Activated T-cell treated with anti-CD3 and anti-CD28 coated beads, Interleukin-2, amount 50 U/mL, for 48 hours (primary cell): ENCODE measurements around the gene SAPCD2.
"Not testable (repeated sequence)": the region's sequence is repeated elsewhere in the genome, so short reads cannot be mapped to it uniquely, and the experiment has no call there.

Experiments used
- DNase-seq, 2 experiments: peaks; one replicate each; pipeline ENCODE4 v3.0.0-alpha.2; 2020

SAPCD2 gene, protein sequence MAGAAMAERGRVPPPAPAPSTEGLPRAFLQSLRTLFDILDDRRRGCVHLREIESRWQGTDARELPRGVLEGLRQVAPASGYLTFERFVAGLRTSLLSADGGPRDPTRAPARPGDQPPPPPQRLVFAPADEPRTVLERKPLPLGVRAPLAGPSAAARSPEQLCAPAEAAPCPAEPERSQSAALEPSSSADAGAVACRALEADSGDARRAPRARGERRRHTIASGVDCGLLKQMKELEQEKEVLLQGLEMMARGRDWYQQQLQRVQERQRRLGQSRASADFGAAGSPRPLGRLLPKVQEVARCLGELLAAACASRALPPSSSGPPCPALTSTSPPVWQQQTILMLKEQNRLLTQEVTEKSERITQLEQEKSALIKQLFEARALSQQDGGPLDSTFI

DNA sequence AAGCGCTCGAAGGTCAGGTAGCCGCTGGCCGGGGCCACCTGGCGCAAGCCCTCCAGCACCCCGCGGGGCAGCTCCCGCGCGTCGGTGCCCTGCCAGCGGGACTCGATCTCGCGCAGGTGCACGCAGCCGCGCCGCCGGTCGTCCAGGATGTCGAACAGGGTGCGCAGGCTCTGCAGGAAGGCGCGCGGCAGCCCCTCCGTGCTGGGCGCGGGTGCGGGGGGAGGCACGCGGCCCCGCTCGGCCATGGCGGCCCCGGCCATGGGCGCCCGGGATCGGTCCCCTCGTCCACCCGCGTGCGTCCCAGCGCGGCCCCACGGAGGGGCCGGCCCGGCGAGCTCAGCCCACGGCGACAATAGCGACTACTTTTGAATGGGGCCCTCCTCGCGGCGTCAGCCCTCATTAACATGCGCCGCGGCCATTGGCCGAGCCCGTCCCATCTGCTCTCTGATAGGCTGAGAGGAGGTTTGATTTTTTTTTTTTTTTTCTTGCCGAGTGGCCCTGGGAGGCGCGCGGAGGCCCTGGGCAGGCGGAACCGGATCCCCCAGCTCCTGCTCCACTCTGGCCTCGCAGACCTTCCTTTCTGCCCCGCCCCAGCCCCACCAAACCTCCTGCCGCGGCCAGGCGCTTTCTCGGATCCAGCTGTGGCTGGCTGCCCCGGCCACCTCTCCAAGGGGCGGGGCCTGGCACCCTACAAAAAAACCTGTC, at the start of gene SAPCD2:
TSS of gene SAPCD2 (minus strand) at position 357 of the 705 bp plus-strand sequence. CDS start at position 260, 97 bp downstream.
- DNase-seq, result peak; percentile 86 to 88

DNA sequence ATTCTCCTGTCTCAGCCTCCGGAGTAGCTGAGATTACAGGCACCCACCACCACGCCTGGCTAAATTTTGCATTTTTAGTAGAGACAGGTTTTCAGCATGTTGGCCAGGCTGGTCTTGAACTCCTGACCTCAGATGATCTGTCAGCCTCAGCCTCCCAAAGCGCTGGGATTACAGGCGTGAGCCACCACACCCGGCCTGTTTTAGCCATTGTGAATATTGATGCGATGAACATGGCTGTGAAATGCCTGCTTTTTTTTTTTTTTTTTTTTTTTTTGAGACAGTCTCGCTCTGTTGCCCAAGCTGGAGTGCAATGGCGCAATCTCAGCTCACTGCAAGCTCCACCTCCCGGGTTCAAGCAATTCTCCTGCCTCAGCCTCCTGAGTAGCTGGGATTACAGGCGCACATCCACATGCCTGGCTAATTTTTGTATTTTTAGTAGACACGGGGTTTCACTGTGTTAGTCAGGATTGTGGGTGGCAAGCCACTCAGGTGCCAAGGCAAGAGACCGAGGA, 47.8 kb upstream of the SAPCD2 start:
- not testable (repeated sequence) for DNase-seq

DNA sequence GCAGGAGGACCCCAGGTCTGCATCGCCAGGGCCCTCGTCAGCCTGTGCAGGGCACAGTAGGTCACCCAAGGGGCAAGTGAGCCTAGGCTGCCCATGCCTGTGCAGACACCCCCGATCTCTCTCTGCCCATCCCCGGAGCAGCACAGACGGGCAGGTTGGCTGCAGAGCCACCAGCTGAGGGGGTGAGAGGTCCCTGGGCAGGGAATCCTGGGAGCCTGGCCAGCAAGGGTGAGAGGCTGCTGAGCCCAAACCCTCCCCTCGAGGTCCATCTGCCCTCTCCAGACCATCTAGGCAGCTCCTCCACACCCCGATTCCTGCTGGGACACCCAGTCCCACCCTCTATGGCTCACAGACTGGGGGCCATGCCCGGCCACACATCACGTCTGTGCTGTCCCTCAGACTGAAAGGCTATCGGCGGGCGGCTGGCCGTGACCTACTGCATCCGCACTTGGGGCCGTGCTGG, 46.9 kb upstream of the SAPCD2 start:
- DNase-seq, result no peak

DNA sequence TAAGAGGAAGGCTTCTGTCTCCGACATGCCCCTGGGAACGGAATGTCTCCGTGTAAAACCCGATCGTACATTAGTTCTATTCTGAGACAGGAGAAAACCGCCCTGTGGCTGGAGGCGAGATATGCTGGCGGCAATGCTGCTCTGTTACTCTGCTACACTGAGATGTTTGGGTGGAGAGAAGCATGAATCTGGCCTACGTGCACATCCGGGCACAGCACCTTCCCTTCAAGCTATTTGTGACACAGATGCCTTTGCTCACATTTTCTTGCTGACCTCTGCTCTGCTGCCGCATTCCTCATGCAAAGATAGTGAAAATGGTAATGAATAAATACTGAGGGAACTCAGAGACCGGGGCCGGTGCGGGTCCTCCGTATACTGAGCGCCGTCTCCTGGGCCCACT, 46.4 kb upstream of the SAPCD2 start:
- no peak for DNase-seq

DNA sequence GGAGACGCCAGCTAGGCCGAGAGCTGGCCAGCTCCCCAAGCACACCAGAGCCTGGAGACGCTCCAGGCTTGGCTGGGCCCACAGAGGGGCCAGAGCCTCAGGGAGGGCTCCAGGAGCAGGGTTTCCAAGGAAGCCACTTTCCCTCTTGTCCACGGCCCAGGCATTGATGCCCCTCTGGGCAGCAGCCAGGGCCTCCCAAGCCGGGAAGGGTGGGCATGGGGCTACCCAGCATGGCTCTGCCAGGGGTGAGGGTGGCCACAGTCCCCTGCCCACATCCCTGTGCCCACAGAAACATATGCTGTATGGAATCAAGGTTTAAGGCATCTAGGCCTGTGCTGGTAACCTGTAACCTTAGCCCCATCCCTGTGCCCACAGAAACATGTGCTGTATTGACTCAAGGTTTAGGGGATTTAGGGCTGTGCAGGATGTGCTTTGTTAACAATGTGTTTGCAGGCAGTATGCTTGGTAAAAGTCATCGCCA, 45.7 kb upstream of the SAPCD2 start:
- DNase-seq, result no peak

DNA sequence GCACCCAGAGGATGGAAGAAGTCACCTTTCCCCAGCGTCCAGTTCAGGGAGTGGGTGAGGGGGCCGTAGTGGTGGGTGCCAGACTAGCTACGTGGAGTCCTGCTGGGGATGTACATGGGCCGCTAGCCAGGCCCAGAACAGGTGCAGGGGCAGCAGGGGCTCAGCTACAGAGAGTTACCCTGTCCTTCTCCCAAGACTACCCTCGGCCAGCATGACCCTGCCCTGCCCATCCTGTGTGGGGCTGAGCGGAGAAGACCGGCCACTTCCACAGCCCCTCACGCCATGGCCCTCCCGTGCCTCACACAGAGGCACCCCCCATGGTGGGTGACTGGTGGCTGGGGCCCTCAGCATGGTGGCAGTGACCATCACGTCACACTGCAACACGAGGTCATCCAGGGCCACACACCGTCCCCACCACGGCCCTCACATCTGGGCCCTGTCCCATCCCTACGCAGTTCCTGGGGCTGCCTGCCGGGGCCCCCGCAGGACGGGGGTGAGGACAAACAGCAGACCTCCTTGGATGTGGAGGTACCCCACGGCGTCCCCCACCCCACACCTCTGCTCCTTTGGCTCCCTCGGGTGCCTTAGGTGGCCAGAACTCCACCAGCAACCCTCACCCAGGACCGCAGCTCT, 45.2 kb upstream of the SAPCD2 start:
- no peak for DNase-seq

DNA sequence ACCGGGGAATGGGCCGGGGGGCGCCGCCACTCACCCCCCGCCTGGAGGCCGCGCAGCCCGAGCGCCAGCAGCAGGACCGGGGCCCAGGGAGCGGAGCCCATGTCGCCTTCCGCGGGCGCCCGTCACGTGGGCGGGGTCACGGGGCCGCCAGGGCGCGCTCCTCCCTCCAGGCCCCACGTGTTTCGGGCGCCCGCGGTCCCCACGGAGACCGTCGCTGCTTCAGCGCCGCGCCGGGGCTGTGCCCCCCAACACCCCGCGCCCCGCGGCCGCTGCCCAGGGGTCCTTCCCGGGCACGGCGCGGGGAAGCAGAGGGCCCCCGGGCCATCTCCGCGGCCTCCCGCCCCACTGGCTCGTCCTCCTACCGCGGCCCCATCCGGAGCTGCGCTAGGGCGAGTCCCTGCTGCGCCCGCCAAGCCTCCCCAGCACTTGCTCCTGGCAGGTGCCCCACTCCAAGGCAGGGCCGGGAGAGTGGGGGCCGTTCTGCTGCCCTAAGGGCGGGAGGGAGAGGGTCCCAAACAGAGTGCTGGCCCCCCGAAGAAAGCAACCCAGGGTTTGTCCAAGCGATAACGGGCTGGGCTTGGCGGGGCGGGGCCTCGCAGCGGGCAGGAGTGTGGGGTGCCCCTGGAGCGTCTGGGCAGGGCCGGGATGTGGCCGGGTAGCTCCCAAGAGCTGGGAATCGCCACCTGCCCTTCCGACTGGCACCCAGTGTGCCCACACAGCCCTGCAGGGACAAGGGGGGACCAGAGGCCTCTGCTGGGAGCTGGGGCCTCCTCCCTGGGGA, 44.4 kb upstream of the SAPCD2 start, which contains the start of gene DPP7:
TSS of gene DPP7 (minus strand) at position 121 of the 781 bp plus-strand sequence. CDS start at position 101, 20 bp downstream.
- DNase-seq, result peak; percentile 84 to 88

DNA sequence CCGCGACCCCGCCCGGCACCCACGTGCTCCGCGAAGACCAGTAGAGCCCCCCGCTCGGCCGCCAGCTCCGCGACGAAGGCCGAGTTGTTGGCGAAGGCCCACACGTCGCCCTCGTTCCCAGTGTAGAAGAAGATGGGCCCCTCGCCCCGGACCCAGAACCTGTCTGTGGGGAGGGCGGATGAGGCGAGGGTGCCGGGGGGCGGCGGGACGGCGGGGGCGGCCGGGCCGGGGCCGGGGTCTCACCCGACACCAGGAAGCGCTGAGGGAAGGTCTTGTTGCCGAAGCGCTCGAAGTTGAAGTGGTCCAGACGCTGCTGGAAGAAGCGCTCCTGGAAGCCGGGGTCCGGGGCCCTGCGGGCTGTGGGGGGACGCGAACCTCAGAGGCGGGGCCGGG, 43.9 kb upstream of the SAPCD2 start:
- no peak for DNase-seq

DNA sequence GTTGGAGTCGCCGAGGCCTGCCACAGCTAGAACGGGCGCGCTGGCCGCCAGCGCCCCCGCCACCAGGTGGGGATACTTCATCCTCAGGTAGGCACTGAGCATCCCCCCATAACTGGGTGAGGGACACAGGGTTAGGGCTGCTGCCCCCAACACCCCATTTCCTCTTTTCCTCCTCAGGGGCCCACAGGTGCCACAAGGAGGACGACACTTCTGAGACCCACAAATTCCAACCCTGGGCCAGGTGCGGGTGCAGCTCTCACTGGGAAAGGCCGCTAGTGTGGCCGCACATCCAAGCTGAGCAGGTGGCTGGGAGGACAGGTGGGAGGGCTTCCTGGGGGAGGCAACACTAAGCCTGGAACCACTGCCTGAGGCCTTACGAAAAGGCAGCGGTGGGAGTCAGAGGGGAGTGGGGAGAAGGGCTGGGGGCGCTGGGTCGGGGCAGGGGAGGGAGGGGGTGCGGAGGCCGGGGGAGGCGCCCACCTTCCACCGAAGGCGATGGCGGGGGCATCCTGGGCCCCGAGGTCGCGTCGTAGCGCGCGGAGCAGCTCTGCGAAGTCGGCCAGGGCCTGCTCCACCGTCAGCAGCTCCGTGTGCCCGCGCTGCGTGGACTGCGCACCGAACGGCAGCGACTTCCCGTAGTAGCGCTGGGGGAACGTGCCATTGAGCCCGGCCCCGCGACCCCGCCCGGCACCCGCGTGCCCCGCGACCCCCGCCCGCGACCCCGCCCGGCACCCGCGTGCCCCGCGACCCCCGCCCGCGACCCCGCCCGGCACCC, 43.2 kb upstream of the SAPCD2 start:
- DNase-seq, result peak in 1 of 2 experiments; percentile 49

DNA sequence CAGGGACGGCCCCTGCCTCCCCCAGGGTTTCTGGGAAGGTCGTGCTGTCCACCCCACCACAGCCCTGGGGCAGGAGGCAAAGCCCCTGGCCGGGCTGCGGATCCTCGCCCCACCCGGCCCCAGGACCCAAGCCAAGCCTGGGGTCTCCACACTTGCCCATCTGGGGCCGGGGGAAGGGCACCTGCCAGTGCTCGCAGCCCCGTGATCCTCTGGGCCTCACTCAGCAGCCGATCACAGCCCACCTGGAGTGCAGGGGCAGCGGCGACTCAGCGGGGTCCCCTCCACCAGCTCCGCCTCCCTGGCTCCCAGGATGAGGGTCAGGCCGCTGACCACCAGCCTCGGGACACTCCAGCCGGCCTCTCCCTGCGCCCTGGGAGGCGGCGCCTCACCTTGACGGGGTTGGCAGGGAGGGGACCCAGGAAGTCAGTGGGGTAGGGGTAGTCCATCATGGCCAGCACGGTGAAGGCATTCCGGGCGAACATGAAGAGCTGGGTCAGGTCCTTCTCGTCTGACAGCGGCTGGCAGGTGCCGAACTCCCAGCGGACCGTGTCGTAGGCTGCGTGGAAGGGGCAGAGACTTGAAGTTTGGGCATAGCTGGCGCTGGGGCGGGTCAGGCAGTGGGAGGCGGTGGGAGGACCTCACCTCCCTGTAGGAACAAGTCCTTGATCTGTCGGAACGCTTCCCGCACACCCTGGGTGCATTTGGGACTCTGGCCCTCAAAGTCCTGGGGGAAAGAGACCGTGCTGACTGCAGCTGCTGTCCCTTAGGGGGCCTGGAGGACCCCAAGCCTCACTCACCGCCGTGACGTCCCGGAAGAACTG, 42.4 kb upstream of the SAPCD2 start:
- no peak for DNase-seq

DNA sequence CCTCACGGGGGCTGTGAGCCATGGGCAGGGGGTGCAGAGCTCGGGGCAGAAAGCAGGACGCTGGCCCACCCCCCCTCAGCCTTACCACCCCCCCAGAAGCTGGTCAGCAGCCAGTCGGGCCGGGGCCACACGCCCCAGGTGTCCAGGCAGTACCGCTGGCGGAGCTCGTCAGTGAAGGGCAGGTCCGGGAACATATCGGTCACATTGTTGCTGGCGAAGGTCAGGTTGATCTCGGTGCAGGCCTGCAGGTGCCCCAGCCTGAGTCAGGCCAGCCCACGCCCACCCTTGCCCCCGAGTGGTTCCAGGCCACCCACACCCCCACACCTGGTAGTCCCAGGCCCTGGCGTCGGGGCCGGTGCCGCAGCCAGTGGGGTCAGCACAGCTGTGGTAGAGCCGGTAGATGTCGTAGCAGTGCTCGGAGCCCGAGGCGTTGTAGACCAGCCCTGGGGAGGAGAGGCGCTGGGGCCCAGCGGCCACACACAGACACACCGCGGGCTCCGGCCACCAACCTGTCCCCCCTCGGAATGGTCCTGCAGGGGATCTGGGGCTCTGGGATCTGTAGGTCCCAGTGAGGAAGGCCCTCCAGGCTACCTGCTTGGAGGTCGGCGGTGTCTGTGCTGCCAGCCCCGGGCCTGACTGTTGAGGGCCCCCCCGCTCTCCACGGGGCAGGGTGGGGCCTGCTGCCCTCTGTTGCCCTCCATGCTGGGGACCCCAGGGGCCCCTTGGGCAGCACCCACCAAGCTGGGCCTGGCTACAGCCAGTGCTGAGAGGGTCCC, 41.6 kb upstream of the SAPCD2 start:
- DNase-seq, result no peak

DNA sequence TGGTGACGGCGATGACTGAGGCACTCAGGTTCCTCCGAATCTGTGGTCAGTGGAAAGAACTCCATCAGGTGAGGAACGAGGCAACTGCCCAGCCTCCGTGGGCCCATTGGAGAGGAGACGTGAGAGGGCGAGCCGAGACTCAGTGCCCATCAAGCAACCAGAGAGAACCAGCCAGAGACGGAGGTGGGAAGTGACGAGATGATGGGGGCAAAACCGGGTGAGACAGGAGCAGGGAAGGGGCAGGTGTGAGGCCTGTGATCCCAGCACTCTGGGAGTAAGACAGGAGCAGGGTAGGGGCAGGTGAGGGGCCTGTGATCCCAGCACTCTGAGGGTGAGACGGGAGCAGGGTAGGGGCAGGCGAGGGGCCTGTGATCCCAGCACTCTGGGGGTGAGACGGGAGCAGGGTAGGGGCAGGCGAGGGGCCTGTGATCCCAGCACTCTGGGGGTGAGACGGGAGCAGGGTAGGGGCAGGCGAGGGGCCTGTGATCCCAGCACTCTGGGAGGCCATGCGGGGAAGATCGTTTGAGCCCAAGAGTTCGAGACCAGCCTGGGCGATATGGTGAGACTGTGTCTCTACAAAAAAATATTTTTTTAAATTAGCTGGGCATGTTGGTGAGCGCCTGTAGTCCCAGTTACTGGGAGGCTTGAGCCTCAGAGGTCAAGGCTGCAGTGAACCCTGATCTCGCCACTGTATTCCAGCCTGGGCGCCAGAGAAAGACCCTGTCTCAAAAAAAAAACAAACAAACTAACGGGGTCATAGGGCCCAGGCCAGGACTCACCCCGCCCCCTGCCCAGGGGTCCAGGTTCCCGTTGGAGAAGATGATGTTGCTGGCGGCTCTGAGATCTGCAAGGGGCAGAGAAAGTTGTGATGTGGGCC, 40.8 kb upstream of the SAPCD2 start:
- no peak for DNase-seq

DNA sequence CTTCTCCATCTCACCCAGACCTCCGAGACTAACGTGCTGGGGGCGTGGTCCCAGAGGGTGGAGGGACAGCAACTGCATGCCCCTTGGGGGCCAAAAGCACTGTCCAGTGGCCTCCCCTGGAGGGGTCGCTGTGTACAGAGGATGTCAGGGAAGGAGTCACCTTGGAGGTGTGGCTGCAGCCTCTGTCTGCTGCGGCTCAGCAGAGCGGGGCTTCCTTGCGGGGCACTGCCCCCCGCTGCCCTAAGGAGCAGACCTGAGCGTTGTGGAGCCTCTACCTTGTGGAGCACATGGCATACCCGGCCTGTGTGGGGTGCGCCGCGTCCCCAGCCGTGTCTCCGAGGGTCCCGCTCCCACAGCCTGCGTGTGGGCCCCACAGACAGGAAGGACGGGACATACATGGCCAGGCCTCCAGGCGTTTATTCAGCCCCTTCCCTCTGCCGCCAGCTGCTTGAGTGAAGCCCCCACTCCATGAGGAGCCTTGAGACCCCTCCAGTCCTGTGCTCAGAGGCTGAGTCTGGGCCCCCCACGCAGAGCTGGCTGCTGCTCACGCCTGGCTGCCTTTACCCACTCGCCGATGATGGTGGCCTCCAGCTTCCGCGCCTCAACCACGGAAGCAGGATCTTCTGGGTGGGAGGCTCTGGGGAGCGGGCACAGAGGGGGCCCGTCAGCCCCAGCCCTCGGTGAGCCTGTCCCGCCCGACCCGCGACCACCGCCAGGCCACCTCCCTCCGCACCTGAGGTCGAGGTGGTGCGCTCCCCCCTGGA, 40.0 kb upstream of the SAPCD2 start:
- DNase-seq, result no peak

DNA sequence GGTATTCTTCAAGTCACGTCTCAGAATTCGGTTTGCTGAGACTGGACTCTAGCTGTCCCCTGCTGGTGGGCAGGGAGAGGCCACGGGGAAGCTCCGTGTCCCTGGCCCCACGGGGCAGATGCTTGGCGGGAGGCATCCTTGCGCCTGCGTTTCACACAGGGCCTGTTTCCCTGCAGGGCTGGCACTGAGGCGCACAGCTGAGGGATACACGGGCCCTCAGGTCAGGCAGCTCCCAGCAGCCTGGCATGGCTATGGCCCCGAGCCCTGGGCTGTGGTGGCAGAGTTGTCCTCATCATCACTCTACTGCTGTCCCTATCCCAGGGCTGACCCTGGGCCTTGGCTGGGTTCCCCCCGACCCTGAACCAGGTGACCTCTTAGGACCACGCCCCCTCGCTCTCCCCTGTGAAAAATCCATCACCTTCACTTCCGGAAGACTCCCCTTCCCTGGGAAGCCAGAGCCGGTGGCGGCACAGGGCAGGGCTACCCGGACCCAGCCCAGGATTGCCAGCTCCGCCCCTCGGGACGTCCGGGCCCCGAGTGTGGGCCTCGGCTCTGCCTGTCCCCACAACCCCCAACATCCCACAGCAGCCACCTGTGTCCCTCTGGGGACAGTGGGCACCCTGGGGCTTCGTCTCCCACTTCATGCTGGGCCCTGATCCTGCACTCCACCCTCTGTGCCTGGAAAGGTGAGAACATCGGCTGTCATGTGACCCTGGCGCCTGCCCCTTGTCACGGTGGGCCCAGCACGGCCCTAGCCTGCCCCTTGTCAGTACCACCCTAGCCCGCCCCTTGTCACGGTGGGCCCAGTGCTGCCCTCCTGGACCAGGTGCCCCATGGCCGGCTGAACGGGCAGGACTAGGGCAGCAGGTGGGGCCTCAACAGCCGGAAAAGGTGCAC, 39.1 kb upstream of the SAPCD2 start:
- DNase-seq, result no peak

DNA sequence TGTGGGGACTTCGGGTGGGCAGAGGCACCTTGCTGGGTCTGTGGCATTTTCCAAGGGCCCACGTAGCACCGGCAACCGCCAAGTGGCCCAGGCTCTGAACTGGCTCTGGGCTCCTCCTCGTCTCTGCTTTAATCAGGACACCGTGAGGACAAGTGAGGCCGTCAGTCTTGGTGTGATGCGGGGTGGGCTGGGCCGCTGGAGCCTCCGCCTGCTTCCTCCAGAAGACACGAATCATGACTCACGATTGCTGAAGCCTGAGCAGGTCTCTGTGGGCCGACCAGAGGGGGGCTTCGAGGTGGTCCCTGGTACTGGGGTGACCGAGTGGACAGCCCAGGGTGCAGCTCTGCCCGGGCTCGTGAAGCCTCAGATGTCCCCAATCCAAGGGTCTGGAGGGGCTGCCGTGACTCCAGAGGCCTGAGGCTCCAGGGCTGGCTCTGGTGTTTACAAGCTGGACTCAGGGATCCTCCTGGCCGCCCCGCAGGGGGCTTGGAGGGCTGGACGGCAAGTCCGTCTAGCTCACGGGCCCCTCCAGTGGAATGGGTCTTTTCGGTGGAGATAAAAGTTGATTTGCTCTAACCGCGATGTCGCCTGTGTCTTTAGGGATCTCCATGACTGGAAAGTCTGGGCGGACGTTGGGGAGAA, 38.4 kb upstream of the SAPCD2 start:
- no peak for DNase-seq

DNA sequence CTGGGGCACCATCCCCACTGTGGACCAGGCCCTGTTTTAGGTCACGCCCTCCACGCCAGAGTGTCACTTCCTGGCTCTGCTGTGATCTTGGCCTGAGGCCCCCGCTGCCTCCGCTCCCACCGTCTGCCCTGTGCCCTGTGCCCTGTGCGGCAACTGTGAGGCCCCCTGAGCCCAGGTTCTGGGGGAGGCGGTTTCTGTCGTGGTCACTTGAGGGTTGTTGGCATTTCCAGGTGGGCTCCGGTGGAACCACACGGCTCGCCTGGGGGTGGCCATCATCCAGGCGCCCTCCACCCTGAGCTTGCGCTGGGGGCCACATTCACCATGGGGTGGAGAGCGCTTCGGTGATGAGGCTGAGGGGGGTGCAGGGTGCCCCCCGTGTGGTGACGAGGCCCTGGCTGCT, 37.6 kb upstream of the SAPCD2 start:
- no peak for DNase-seq
